K562 treated with DMSO at 1 percent for 48 hours (cell line): ENCODE results near the gene QSOX1. TPM values are rescaled to one million over a fixed set of nuclear protein-coding genes. Genes with fewer than 3 reads are reported as not detected.

Experiments used
- total RNA-seq: library from RNA; unstranded; fragments of 300-600 nt; gene quantifications from 2 replicates; pipeline ENCODE4 v1.2.3, GENCODE V29; 2022; ENCODE audit warnings: low replicate concordance; ENCODE audit errors: extremely low read depth

Gene QSOX1
- not detected in 2 replicates for total RNA-seq

GRCh38 chr1:180154325-180155181 lies at the start of gene QSOX1:
QSOX1 (plus strand) TSS chr1:180154869; CDS start chr1:180154908, 39 bp downstream.

GRCh38 chr1:180229483-180230415 lies 75.1 kb downstream of the QSOX1 start, which contains the start of gene LHX4:
LHX4 (plus strand) TSS chr1:180230264; CDS start chr1:180230530, 266 bp downstream.

Other genes with a start within 250 kb of the QSOX1 start
- gene CEP350, start 200.1 kb upstream of the QSOX1 start, total RNA-seq: not detected in 2 replicates
- not detected in 2 replicates for gene LHX4, start 75.4 kb downstream of the QSOX1 start, total RNA-seq